ENCODE results near the gene RIPOR2.

DNA sequence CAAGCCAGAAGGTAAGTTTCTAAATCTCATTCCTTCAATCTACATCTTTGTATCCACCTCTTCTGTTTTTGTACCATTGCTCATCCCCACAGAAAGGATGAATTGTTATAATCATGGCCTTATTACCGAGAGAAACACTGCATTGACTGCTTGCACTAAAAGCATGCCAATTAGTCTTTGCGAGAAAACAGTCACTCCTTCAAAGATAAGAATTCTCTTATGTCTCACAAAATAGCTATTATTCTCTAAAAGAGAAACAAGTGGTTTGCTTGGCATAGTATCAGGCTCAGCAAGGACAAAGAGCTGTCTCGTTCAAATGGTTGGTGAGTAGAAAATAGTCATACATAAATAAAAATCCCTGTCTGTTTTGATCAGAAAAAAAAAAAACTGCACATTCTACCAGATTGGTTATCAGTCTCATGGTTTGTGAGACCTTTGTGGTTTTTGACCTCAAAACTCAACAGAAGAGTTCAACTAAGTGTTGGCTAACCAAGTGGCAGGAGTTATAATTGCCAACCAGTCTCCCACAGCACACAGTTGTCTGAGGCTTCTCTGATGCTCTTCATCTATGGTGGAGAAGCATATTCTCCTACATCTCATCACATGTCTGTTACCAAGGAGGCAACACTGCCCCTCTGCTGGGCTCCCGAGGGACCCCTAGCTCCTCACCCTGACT lies 101.9 kb downstream of the RIPOR2 start:
- TF ChIP-seq, protein P1, sequence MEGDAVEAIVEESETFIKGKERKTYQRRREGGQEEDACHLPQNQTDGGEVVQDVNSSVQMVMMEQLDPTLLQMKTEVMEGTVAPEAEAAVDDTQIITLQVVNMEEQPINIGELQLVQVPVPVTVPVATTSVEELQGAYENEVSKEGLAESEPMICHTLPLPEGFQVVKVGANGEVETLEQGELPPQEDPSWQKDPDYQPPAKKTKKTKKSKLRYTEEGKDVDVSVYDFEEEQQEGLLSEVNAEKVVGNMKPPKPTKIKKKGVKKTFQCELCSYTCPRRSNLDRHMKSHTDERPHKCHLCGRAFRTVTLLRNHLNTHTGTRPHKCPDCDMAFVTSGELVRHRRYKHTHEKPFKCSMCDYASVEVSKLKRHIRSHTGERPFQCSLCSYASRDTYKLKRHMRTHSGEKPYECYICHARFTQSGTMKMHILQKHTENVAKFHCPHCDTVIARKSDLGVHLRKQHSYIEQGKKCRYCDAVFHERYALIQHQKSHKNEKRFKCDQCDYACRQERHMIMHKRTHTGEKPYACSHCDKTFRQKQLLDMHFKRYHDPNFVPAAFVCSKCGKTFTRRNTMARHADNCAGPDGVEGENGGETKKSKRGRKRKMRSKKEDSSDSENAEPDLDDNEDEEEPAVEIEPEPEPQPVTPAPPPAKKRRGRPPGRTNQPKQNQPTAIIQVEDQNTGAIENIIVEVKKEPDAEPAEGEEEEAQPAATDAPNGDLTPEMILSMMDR (IDR thresholded peaks at IDR 0.05; ENCODE audit: low read depth, low read length, missing input control), result no peak
- TF ChIP-seq MAX (IDR thresholded peaks at IDR 0.05), result no peak
- TF ChIP-seq RAD21 (IDR thresholded peaks at IDR 0.05), result no peak

All from liver (tissue), 3 donors.